Stimulated activated naive CD8-positive, alpha-beta T cell treated with anti-CD3 and anti-CD28 coated beads, Interleukin-15, Interleukin-2, amounts not matched to agents 100 U/mL and 50 U/mL, for 24 hours (primary cell): ENCODE measurements around the gene PPFIBP2.
"Not testable (repeated sequence)": the region's sequence is repeated elsewhere in the genome, so short reads cannot be mapped to it uniquely, and the experiment has no call there.

Experiments
- ATAC-seq: fragments of 150-1000 bp; cut with Tn5 transposase; one replicate; pipeline ENCODE4 v1.10.0; 2021
- DNase-seq: peaks from one replicate; pipeline ENCODE4 v3.0.0; 2021

The PPFIBP2 gene

GRCh38 chr11:7637447-7638157, 123.8 kb downstream of the PPFIBP2 start:
- no peak for ATAC-seq
- no peak for DNase-seq

GRCh38 chr11:7638710-7639642, 125.2 kb downstream of the PPFIBP2 start:
- no peak for DNase-seq

GRCh38 chr11:7639643-7640025, 125.8 kb downstream of the PPFIBP2 start:
- DNase-seq, result no peak
- no peak for ATAC-seq

More at GRCh38 chr11:7638710-7639642, 125.2 kb downstream of the PPFIBP2 start:
- no peak for ATAC-seq

GRCh38 chr11:7640816-7641215, 127.0 kb downstream of the PPFIBP2 start:
- DNase-seq (no peak), ATAC-seq (no peak)

- DNase-seq (no peak), ATAC-seq (no peak)
These were observed 128.9 kb downstream of the PPFIBP2 start for GRCh38 chr11:7642747-7643146.

GRCh38 chr11:7643314-7643713, 129.5 kb downstream of the PPFIBP2 start:
- DNase-seq (no peak), ATAC-seq (no peak)

- DNase-seq (no peak), ATAC-seq (no peak)
These were observed 131.4 kb downstream of the PPFIBP2 start for GRCh38 chr11:7645206-7645605.

- DNase-seq (no peak), ATAC-seq (no peak)
These were observed 133.1 kb downstream of the PPFIBP2 start for GRCh38 chr11:7646866-7647265.

- no peak for DNase-seq
- no peak for ATAC-seq
These were observed 134.5 kb downstream of the PPFIBP2 start for GRCh38 chr11:7648264-7648663.

GRCh38 chr11:7651140-7651551, 137.3 kb downstream of the PPFIBP2 start:
- ATAC-seq (no peak), DNase-seq (no peak)

- ATAC-seq (no peak), DNase-seq (no peak)
These were observed 137.9 kb downstream of the PPFIBP2 start for GRCh38 chr11:7651700-7652099.

- no peak for DNase-seq
- ATAC-seq, result no peak
These were observed 140.5 kb downstream of the PPFIBP2 start for GRCh38 chr11:7654195-7654705.

GRCh38 chr11:7655253-7656217, 141.7 kb downstream of the PPFIBP2 start:
- no peak for ATAC-seq
- no peak for DNase-seq

- DNase-seq, result no peak
- no peak for ATAC-seq
These were observed 142.9 kb downstream of the PPFIBP2 start for GRCh38 chr11:7656704-7657103.

GRCh38 chr11:7657306-7658025, 143.7 kb downstream of the PPFIBP2 start:
- DNase-seq (no peak), ATAC-seq (peak; percentile 59)

- DNase-seq, result not testable (repeated sequence)
These were observed 149.7 kb downstream of the PPFIBP2 start for GRCh38 chr11:7663531-7663930.

GRCh38 chr11:7664867-7665266, 151.1 kb downstream of the PPFIBP2 start:
- DNase-seq, result no peak
- ATAC-seq, result no peak

More at GRCh38 chr11:7663531-7663930, 149.7 kb downstream of the PPFIBP2 start:
- ATAC-seq, result not testable (repeated sequence)

- ATAC-seq (peak; percentile 96), DNase-seq (peak; percentile 83)
These were observed 151.9 kb downstream of the PPFIBP2 start for GRCh38 chr11:7665473-7666291.

- ATAC-seq (no peak), DNase-seq (no peak)
These were observed 152.6 kb downstream of the PPFIBP2 start for GRCh38 chr11:7666292-7666866.

GRCh38 chr11:7667460-7667859, 153.7 kb downstream of the PPFIBP2 start:
- ATAC-seq, result no peak
- DNase-seq, result no peak
